Body of pancreas (tissue), 4 donors: ENCODE data around the gene CUEDC1. TPM values are rescaled to one million over a fixed set of nuclear protein-coding genes. Genes with fewer than 3 reads are reported as not detected.

Source experiments
- ATAC-seq: fragments of 150-250 bp; one replicate; pipeline ENCODE4 v1.9.1; 2016
- DNase-seq, 4 donors: peaks; one replicate each; pipeline ENCODE4 v3.0.0-alpha.2; 2019
- H3K27ac ChIP-seq, 4 donors: fragments of 200-600 bp; sonication (generic); 1 replicate in 3 of 4; 2 replicates in 1 of 4; pipeline versions ENCODE4 v1.5.1 to v1.6.1; 2016 to 2019; ENCODE audit warnings: mild to moderate bottlenecking in 1 of 4, mixed read lengths in 1 of 4, moderate library complexity in 1 of 4
- H3K27me3 ChIP-seq, 2 donors: fragments of 200-600 bp; sonication (generic); one replicate each; pipeline ENCODE4 v1.6.0; 2016; ENCODE audit warnings: mild to moderate bottlenecking in 1 of 2
- H3K36me3 ChIP-seq, 2 donors: fragments of 200-600 bp; sonication (generic); replicated peaks in 1 of 2; 2 replicates each; pipeline ENCODE4 v1.5.1; 2016; ENCODE audit warnings: low read depth in 2 of 2; ENCODE audit not compliant: insufficient read depth in 1 of 2
- H3K4me1 ChIP-seq: fragments of 200-600 bp; sonication (generic); one replicate; pipeline ENCODE4 v1.6.0; 2016
- H3K4me3 ChIP-seq, 2 donors: fragments of 200-600 bp; sonication (generic); 1 replicate in 1 of 2; 2 replicates in 1 of 2; pipeline ENCODE4 v1.5.1; 2016 to 2019
- H3K9me3 ChIP-seq, 3 donors: fragments of 200-600 bp; sonication (generic); 1 replicate in 2 of 3; 2 replicates in 1 of 3; pipeline ENCODE4 v1.5.1; 2016
- CTCF ChIP-seq, 7 experiments: fragments of 450-650 bp in 4 of 7; fragments of 200-600 bp in 3 of 7; sonication (generic) in 3 of 7; IDR thresholded peaks; one replicate each; pipeline ENCODE4 v1.5.1; 2016 to 2019; ENCODE audit warnings: antibody characterized with exemption in 7 of 7
- POLR2A ChIP-seq, 3 donors: fragments of 450-650 bp; IDR thresholded peaks; one replicate each; pipeline ENCODE4 v1.6.1; 2016; ENCODE audit warnings: antibody characterized with exemption in 3 of 3, mild to moderate bottlenecking in 2 of 3
- WGBS, 2 donors: methylation state at CpG; one replicate each; pipeline ENCODE4 v1.1.5; 2017; 5-methylcytosine and 5-hydroxymethylcytosine counted together
- intact Hi-C: fragments of 100-400 bp; cut with DNase I; formaldehyde crosslinking; loops from one replicate; pipeline ENCODE4 v1.15.1; 2023
- total RNA-seq, 2 donors: library from RNA; depleted of rRNA; stranded (reverse); fragments of >200 nt; gene quantifications; one replicate each; pipeline ENCODE4 v1.1.0, GENCODE V29; 2016

Gene CUEDC1
- total RNA-seq, 2 donors from 2014 or later: 35.8 to 48.1 TPM

- DNase-seq (no peak), ATAC-seq (no peak)
- no peak for TF ChIP-seq POLR2A (IDR thresholded peaks at IDR 0.05)
- no peak for TF ChIP-seq CTCF (IDR thresholded peaks at IDR 0.05)
- Histone ChIP-seq H3K4me1 (peaks cover 38% of the 10 kb centered on the region), H3K36me3 (peaks cover 0 to 2% of the 10 kb centered on the region in 2 donors), H3K9me3 (no peaks in the 10 kb centered on the region), H3K27ac (peak overlapping the region; percentile 28 to 61 (median 44)), H3K4me3 (no peak overlapping the region), H3K27me3 (no peaks in the 10 kb centered on the region)
- 83 to 84% methylated on average over 8 of the region's 8 CpGs for WGBS, 2 donors
- intact Hi-C loops: no loop called here
Observed at GRCh38 chr17:57881143-57881542, 74.1 kb downstream of the CUEDC1 start.

- no peaks in the 10 kb centered on the region for H3K27me3 ChIP-seq
- H3K9me3 ChIP-seq: no peaks in the 10 kb centered on the region
- 71 to 83% methylated on average over 6 to 8 of the region's 8 CpGs for WGBS, 2 donors
- H3K36me3 ChIP-seq: peaks cover 0 to 2% of the 10 kb centered on the region in 2 donors
- H3K4me1 ChIP-seq: peaks cover 49% of the 10 kb centered on the region
- H3K4me3 ChIP-seq: no peak overlapping the region
- TF ChIP-seq CTCF (IDR thresholded peaks at IDR 0.05) (no peak), POLR2A (IDR thresholded peaks at IDR 0.05) (no peak)
- intact Hi-C loops: no loop called here
- H3K27ac ChIP-seq: peak overlapping the region; percentile 26 to 61 (median 44)
- DNase-seq (no peak), ATAC-seq (peak; percentile 1)
Observed at GRCh38 chr17:57880086-57880456, 75.1 kb downstream of the CUEDC1 start.

- DNase-seq: peak in 3 of 4 donors; percentile 59 to 68 (median 62)
- H3K4me1 ChIP-seq: peaks cover 54% of the 10 kb centered on the region
Observed at GRCh38 chr17:57879437-57880085, 75.7 kb downstream of the CUEDC1 start.

GRCh38 chr17:57877803-57878377 lies 77.3 kb downstream of the CUEDC1 start:
- Histone ChIP-seq H3K4me3 (no peak overlapping the region), H3K9me3 (no peaks in the 10 kb centered on the region), H3K36me3 (no peaks in the 10 kb centered on the region), H3K27me3 (no peaks in the 10 kb centered on the region), H3K27ac (peak overlapping the region in 3 of 4 donors; percentile 25 to 53 (median 34)), H3K4me1 (peaks cover 63% of the 10 kb centered on the region)
- intact Hi-C loops: no loop called here
- 63 to 74% methylated on average over 9 of the region's 9 CpGs for WGBS, 2 donors
- DNase-seq (no peak), ATAC-seq (no peak)
- TF ChIP-seq POLR2A (IDR thresholded peaks at IDR 0.05): no peak
- no peak for TF ChIP-seq CTCF (IDR thresholded peaks at IDR 0.05)

More at GRCh38 chr17:57879437-57880085, 75.7 kb downstream of the CUEDC1 start:
- no peaks in the 10 kb centered on the region for H3K27me3 ChIP-seq
- TF ChIP-seq POLR2A (IDR thresholded peaks at IDR 0.05): no peak
- no peak for TF ChIP-seq CTCF (IDR thresholded peaks at IDR 0.05)
- H3K4me3 ChIP-seq: no peak overlapping the region
- no peaks in the 10 kb centered on the region for H3K36me3 ChIP-seq
- peak; percentile 67 for ATAC-seq
- peak overlapping the region; percentile 26 to 61 (median 44) for H3K27ac ChIP-seq
- H3K9me3 ChIP-seq: no peaks in the 10 kb centered on the region
- intact Hi-C loops: no loop called here
- 48 to 80% methylated on average over 12 of the region's 12 CpGs for WGBS, 2 donors

- WGBS, 2 donors: 63 to 65% methylated on average over 1 to 2 of the region's 2 CpGs
- no peaks in the 10 kb centered on the region for H3K36me3 ChIP-seq
- ATAC-seq: no peak
- intact Hi-C loops: no loop called here
- no peak for DNase-seq
- TF ChIP-seq POLR2A (IDR thresholded peaks at IDR 0.05) (no peak), CTCF (IDR thresholded peaks at IDR 0.05) (no peak)
- H3K27me3 ChIP-seq: no peaks in the 10 kb centered on the region
- peak overlapping the region in 1 of 4 donors; percentile 83 for H3K27ac ChIP-seq
- no peaks in the 10 kb centered on the region for H3K9me3 ChIP-seq
- no peak overlapping the region for H3K4me3 ChIP-seq
- peaks cover 60% of the 10 kb centered on the region for H3K4me1 ChIP-seq
Observed at GRCh38 chr17:57876866-57877237, 78.4 kb downstream of the CUEDC1 start.
